ENCODE data around the gene VEZF1. TPM values are rescaled to one million over a fixed set of nuclear protein-coding genes. Genes with fewer than 3 reads are reported as not detected.

VEZF1 gene
- total RNA-seq, 1 donor from 2014 or later, result 31.1 TPM

GRCh38 chr17:57953705-57954396 is 34.2 kb downstream of the VEZF1 start:
- no peak for DNase-seq (ENCODE audit: low read depth, low spot score)

- DNase-seq (ENCODE audit: low read depth, low spot score), result no peak
These were observed 34.8 kb downstream of the VEZF1 start for GRCh38 chr17:57953219-57953618.

- DNase-seq (ENCODE audit: low read depth, low spot score), result no peak
These were observed 38.4 kb downstream of the VEZF1 start for GRCh38 chr17:57949649-57950048.

DNA sequence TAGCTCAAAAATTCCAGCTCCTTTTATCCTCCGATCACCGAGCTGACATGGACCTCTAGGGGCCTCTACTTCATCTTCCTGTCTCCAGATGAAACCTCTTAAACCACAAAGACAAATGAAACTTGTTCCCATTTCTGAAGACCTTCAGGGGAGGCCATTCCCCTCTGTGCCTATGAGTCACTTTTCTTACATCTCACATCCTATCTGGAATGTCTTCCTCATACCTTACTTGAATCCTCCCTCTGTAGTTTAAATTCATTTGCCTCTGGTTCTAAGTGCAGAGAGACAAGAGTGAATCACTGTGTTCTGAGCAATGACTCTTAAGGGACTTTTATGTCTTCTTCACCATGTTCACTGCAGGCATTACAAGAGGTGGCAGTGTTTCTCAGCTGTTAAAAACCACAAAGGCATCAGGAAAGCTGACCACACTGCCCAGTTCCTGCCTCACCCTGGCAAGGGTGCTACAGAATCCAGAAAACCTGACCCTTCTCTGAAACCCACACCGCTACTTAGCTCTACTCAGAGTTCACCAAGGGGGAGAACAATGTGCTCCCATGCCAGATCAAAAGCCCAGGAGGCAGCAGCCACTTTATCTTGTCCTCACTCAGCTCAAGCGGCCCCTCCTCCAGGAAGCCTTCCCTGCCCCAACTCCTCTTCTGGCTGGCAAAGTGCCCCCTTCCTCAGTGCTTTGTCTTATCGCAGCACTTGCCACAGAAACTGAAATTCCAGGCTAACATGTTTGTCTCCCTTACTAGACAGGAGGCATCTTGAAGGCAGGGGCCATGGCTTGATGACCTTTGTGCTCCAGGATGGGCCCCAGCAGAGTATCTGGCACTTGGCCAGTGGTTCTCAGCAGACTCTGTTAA is 39.3 kb downstream of the VEZF1 start:
- DNase-seq (ENCODE audit: low read depth, low spot score), result no peak

DNA sequence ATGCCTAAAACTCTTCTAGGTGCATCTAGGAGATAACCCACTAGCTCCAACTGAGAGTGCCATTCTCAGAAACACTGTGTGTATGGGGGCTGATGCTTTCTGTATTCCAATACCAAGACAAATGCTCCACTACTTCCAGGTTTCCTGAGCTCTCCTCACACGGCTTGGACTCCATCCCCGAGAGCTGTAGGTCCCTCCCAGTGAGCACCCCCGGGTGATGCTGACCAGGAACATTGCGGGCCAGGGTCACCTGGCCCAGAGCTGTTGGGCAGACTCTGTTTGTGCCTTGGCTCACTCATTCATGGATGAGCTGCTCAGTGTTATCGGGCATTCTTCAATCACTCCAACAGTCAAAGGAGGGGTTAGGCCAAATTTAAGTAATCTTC is 39.9 kb downstream of the VEZF1 start:
- no peak for DNase-seq (ENCODE audit: low read depth, low spot score)

DNA sequence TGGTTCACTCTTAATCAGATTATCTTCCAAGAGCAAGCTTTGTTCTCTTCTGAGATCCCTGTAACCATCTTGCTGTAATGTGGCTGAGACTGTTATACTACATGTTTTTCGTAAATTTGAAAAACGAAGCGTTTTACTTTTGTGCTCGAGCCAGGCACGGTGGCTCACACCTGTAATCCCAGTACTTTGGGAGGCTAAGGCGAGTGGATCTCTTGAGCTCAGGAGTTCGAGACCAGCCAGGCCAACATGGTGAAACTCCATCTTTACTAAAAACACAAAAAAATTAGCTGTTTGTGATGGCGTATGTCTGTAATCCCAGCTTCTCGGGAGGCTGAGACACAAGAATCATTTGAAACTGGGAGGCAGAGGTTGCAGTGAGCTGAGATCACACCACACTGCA is 40.7 kb downstream of the VEZF1 start:
- no peak for DNase-seq (ENCODE audit: low read depth, low spot score)

- no peak for DNase-seq (ENCODE audit: low read depth, low spot score)
These were observed 41.2 kb downstream of the VEZF1 start for GRCh38 chr17:57946798-57947358.

GRCh38 chr17:57945996-57946797 is 41.9 kb downstream of the VEZF1 start:
- no peak for DNase-seq (ENCODE audit: low read depth, low spot score)

GRCh38 chr17:57944908-57945307 is 43.1 kb downstream of the VEZF1 start:
- DNase-seq (ENCODE audit: low read depth, low spot score), result no peak

- DNase-seq (ENCODE audit: low read depth, low spot score), result no peak
These were observed 44.4 kb downstream of the VEZF1 start for GRCh38 chr17:57943645-57944044.

DNA sequence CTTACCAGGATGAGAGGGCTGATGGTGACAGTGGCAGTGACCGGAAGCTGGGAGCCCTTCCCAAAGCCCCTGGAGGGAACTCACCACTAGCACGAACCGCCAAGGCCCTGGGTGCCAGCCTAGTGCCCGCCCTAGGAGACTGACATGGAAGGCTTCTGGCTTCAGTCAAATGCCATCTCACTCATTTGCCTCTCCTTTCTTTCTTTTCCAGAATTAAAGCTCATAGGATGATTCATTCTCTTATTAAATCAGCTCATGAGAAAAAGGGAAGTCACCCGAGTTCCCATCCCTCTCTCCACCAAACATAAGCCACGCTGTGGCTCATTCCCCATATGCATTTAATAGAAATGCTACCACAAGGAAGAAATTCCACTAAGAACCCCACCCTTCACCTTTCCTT is 44.9 kb downstream of the VEZF1 start:
- DNase-seq (ENCODE audit: low read depth, low spot score), result no peak

DNA sequence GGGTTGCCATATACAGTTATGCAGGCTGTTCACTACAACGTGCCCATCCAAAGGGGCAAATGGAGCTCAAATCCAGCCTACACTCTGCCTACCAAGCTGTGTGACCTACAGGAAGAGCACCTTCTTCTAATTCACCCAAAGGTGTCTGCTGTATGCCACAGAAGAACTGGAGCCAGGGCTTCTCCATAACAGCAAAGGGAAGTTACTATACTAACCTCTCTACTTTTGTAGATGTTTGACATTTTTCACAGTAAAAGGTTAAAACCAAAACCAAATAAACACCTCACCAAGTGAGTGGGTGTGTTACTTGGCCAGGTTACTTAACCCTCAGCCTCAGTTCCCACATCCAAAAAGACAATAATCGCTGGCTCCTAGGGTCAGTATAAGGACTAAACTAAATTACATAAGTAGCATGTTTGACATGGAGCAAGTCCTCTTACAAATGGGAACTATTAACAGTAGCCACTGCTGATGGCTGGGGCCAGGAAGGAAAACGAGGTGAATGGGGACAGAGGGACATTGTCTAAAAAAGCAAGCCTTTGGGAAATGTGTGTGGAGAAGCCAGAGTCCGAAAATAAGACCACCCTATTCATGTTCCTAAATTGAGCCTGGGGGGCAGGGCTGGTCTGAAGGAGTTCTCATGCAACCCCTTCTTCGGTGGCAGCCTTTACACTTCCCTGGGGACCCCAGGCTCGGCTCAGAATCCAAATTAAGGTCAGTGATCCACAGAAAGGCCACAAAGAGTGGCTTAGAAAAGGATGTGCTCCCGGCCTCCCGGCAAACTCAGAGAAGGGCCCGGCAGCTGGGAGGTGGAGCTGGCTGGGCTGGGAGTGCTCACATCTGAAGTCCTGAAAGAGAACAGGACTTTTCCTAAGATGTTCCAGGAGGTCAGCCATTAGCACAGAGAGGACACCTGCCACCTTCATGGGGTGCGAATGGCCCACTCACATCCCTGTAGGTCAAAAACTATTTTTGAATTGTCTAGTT is 46.4 kb downstream of the VEZF1 start:
- DNase-seq (ENCODE audit: low read depth, low spot score), result no peak

- DNase-seq (ENCODE audit: low read depth, low spot score), result no peak
These were observed 47.3 kb downstream of the VEZF1 start for GRCh38 chr17:57940653-57941329.

- DNase-seq (ENCODE audit: low read depth, low spot score), result no peak
These were observed 47.8 kb downstream of the VEZF1 start for GRCh38 chr17:57940231-57940630.

- DNase-seq (ENCODE audit: low read depth, low spot score), result no peak
These were observed 48.3 kb downstream of the VEZF1 start for GRCh38 chr17:57939797-57940196.

DNA sequence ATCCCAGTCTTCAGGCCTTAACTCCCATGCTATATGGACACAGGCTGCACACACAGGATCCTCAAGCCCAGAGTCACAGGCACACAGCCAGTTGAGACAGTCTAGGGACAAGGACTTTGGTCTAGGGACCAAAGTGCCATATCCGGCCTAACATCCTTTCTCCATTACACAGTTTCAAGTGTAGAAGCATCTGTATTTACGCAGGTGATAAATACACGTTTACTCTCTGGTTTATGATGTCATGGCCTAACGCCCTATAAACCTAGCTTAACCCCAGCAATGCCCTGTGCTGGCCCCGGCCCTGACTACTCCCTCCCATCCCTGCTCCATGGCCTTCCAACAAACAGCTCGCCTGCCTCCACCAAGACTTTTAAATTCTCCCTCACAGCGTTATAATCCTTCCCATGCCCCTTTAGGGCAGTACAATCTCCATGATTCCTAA is 50.0 kb downstream of the VEZF1 start:
- DNase-seq (ENCODE audit: low read depth, low spot score), result no peak

DNA sequence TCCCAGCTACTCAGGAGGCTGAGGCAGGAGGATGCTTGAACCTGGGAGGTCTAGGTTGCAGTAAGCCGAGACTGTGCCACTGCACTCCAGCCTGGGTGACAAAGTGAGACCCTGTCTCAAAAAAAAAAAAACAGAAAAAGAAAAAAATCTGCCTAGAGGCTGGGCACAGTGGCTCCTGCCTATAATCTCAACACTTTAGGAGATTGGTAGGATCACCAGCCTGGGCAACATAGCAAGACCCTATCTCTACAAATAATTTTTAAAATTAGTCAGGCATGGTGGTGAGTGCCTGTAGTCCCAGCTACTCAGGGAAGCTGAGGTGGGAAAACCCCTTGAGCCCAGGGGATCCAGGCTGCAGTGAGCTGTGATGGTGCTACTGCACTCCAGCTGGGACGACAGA is 50.6 kb downstream of the VEZF1 start:
- DNase-seq (ENCODE audit: low read depth, low spot score), result no peak

DNA sequence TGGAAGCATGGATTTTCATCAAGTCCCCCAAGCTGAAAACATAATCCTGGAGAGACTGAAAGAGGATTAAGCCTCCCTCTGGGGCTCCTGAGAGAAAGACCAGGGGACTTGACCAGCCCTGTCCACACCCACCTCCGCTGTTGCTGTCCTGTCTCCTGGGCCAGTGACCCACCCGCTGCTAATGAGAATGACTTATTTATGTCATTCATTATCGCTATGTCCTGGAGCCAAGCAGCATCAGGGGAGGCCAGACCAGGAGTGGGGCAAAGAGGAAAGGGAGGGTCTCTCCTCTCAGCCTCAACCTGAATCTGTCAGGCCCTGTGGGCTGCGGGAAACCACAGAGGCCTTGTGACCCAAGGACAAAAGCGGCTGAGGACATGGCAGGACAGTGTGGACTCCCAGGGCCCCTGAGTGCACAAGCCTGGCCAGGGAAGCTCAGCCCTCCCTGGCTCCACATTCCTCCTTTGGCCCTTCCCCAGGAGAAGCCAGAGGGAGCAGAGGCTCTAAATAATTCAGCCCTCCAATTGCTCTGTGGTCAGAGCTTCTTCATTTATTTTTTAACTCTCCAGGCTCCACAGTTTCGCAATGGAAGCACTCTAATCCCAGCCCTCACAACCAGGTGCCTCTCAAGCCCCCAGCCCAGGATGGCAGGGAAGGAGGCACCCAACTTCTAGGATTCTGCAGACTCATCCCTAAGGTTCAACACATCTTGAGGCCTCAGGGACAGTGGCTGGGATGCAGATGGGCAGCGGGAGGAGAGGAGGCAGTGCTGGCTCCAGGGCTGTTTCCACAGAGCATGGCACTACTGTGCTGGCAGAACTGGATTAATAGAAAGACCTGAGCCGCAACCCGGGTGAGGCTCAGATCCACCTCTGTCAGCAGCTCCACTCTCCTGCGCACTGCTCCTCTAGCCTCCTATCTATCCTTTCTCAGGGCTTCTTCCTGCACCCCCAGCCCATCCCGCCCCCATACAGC is 51.9 kb downstream of the VEZF1 start:
- no peak for DNase-seq (ENCODE audit: low read depth, low spot score)

All from pulmonary artery endothelial cell (primary cell).